ENCODE data around the gene LHPP.

The LHPP gene

GRCh38 chr10:124520558-124521428 is 59.2 kb downstream of the LHPP start:
- Histone ChIP-seq H3K36me3 (replicated peaks) (no peaks in the 10 kb centered on the region), H3K4me3 (no peak overlapping the region), H3K9me3 (no peaks in the 10 kb centered on the region), H3K27me3 (ENCODE audit: low read depth) (no peaks in the 10 kb centered on the region), H3K4me1 (no peaks in the 10 kb centered on the region)
- in situ Hi-C loops (cut with MboI; ENCODE audit: low sequenced_read_pairs) = no loop called here
- DNase-seq (ENCODE audit: low spot score in 2 of 2) = no peak

- H3K27me3 ChIP-seq (ENCODE audit: low read depth) = no peaks in the 10 kb centered on the region
- no peaks in the 10 kb centered on the region for H3K36me3 ChIP-seq (replicated peaks)
- no peaks in the 10 kb centered on the region for H3K9me3 ChIP-seq
- DNase-seq (ENCODE audit: low spot score in 2 of 2) = no peak
- no peak overlapping the region for H3K4me3 ChIP-seq
- in situ Hi-C loops (cut with MboI; ENCODE audit: low sequenced_read_pairs) = no loop called here
- H3K4me1 ChIP-seq = no peaks in the 10 kb centered on the region
Measured at GRCh38 chr10:124521429-124521871, 59.8 kb downstream of the LHPP start.

- no peak overlapping the region for H3K4me3 ChIP-seq
- no peaks in the 10 kb centered on the region for H3K36me3 ChIP-seq (replicated peaks)
- H3K9me3 ChIP-seq = no peaks in the 10 kb centered on the region
- no peaks in the 10 kb centered on the region for H3K4me1 ChIP-seq
- no peaks in the 10 kb centered on the region for H3K27me3 ChIP-seq (ENCODE audit: low read depth)
- in situ Hi-C loops (cut with MboI; ENCODE audit: low sequenced_read_pairs) = no loop called here
- DNase-seq (ENCODE audit: low spot score in 2 of 2) = no peak
Measured at GRCh38 chr10:124522131-124522932, 60.7 kb downstream of the LHPP start.

GRCh38 chr10:124522933-124523871 is 61.6 kb downstream of the LHPP start:
- Histone ChIP-seq H3K36me3 (replicated peaks) (no peaks in the 10 kb centered on the region), H3K4me1 (no peaks in the 10 kb centered on the region), H3K4me3 (no peak overlapping the region), H3K9me3 (no peaks in the 10 kb centered on the region), H3K27me3 (ENCODE audit: low read depth) (no peaks in the 10 kb centered on the region)
- no peak for DNase-seq (ENCODE audit: low spot score in 2 of 2)
- in situ Hi-C loops (cut with MboI; ENCODE audit: low sequenced_read_pairs) = no loop called here

GRCh38 chr10:124523901-124524300 is 62.3 kb downstream of the LHPP start:
- Histone ChIP-seq H3K9me3 (no peaks in the 10 kb centered on the region), H3K27me3 (ENCODE audit: low read depth) (no peaks in the 10 kb centered on the region), H3K36me3 (replicated peaks) (no peaks in the 10 kb centered on the region), H3K4me3 (no peak overlapping the region), H3K4me1 (no peaks in the 10 kb centered on the region)
- in situ Hi-C loops (cut with MboI; ENCODE audit: low sequenced_read_pairs) = no loop called here
- DNase-seq (ENCODE audit: low spot score in 2 of 2) = no peak

GRCh38 chr10:124524991-124525653 is 63.5 kb downstream of the LHPP start:
- Histone ChIP-seq H3K9me3 (no peaks in the 10 kb centered on the region), H3K27me3 (ENCODE audit: low read depth) (no peaks in the 10 kb centered on the region), H3K4me1 (no peaks in the 10 kb centered on the region), H3K4me3 (no peak overlapping the region), H3K36me3 (replicated peaks) (no peaks in the 10 kb centered on the region)
- no peak for DNase-seq (ENCODE audit: low spot score in 2 of 2)
- in situ Hi-C loops (cut with MboI; ENCODE audit: low sequenced_read_pairs) = loop anchor here (5.0 to 25.0 kb wide), 2 partner anchors 217 to 462 kb away; partner anchors contain the start of gene FAM53B

GRCh38 chr10:124525751-124526600 is 64.4 kb downstream of the LHPP start:
- H3K4me3 ChIP-seq = no peak overlapping the region
- H3K27me3 ChIP-seq (ENCODE audit: low read depth) = no peaks in the 10 kb centered on the region
- no peak for DNase-seq (ENCODE audit: low spot score in 2 of 2)
- in situ Hi-C loops (cut with MboI; ENCODE audit: low sequenced_read_pairs) = loop anchor here (5.0 to 25.0 kb wide), 2 partner anchors 216 to 461 kb away; partner anchors contain the start of gene FAM53B
- H3K9me3 ChIP-seq = no peaks in the 10 kb centered on the region
- H3K4me1 ChIP-seq = no peaks in the 10 kb centered on the region
- H3K36me3 ChIP-seq (replicated peaks) = no peaks in the 10 kb centered on the region

- Histone ChIP-seq H3K9me3 (no peaks in the 10 kb centered on the region), H3K4me3 (no peak overlapping the region), H3K4me1 (no peaks in the 10 kb centered on the region), H3K36me3 (replicated peaks) (no peaks in the 10 kb centered on the region), H3K27me3 (ENCODE audit: low read depth) (no peaks in the 10 kb centered on the region)
- in situ Hi-C loops (cut with MboI; ENCODE audit: low sequenced_read_pairs) = loop anchor here (5.0 to 25.0 kb wide), 2 partner anchors 216 to 461 kb away; partner anchors contain the start of gene FAM53B
- no peak for DNase-seq (ENCODE audit: low spot score in 2 of 2)
Measured at GRCh38 chr10:124526621-124527267, 65.1 kb downstream of the LHPP start.

GRCh38 chr10:124527874-124528395 is 66.3 kb downstream of the LHPP start:
- Histone ChIP-seq H3K9me3 (no peaks in the 10 kb centered on the region), H3K27me3 (ENCODE audit: low read depth) (no peaks in the 10 kb centered on the region), H3K36me3 (replicated peaks) (no peaks in the 10 kb centered on the region), H3K4me3 (no peak overlapping the region), H3K4me1 (no peaks in the 10 kb centered on the region)
- in situ Hi-C loops (cut with MboI; ENCODE audit: low sequenced_read_pairs) = loop anchor here (5.0 to 25.0 kb wide), 2 partner anchors 214 to 459 kb away; partner anchors contain the start of gene FAM53B
- DNase-seq (ENCODE audit: low spot score in 2 of 2) = no peak

GRCh38 chr10:124529661-124530214 is 68.1 kb downstream of the LHPP start:
- no peak overlapping the region for H3K4me3 ChIP-seq
- DNase-seq (ENCODE audit: low spot score in 2 of 2) = no peak
- no peaks in the 10 kb centered on the region for H3K36me3 ChIP-seq (replicated peaks)
- no peaks in the 10 kb centered on the region for H3K27me3 ChIP-seq (ENCODE audit: low read depth)
- no peaks in the 10 kb centered on the region for H3K9me3 ChIP-seq
- in situ Hi-C loops (cut with MboI; ENCODE audit: low sequenced_read_pairs) = loop anchor here (5.0 to 25.0 kb wide), 3 partner anchors 213 to 458 kb away; partner anchors contain the start of gene FAM53B
- H3K4me1 ChIP-seq = no peaks in the 10 kb centered on the region

- in situ Hi-C loops (cut with MboI; ENCODE audit: low sequenced_read_pairs) = loop anchor here (5.0 to 25.0 kb wide), 2 partner anchors 297 to 457 kb away; no protein-coding TSS in a partner anchor
- no peaks in the 10 kb centered on the region for H3K27me3 ChIP-seq (ENCODE audit: low read depth)
- no peak overlapping the region for H3K4me3 ChIP-seq
- no peaks in the 10 kb centered on the region for H3K4me1 ChIP-seq
- peak; percentile 64 to 93 for DNase-seq (ENCODE audit: low spot score in 2 of 2)
- H3K36me3 ChIP-seq (replicated peaks) = no peaks in the 10 kb centered on the region
- H3K9me3 ChIP-seq = no peaks in the 10 kb centered on the region
Measured at GRCh38 chr10:124530215-124530665, 68.6 kb downstream of the LHPP start.
